Measurements from ENCODE around the gene SYTL1. TPM values are rescaled to one million over a fixed set of nuclear protein-coding genes. Genes with fewer than 3 reads are reported as not detected.
A peak's percentile ranks its signal among the peaks of the same experiment; 100 is the strongest.

SYTL1 gene
- total RNA-seq, 1 experiment from 2014 or later: 1.4 TPM

GRCh38 chr1:27318136-27318535, 23.7 kb upstream of the SYTL1 start:
- no peak for DNase-seq (ENCODE audit: low read depth)

GRCh38 chr1:27318596-27318995, 23.2 kb upstream of the SYTL1 start:
- DNase-seq (ENCODE audit: low read depth): no peak

- peak; percentile 96 for DNase-seq (ENCODE audit: low read depth)
Measured at GRCh38 chr1:27321813-27322568, 19.8 kb upstream of the SYTL1 start, which contains the start of gene TMEM222. TMEM222 (plus strand) TSS chr1:27322163; CDS start chr1:27322198, 35 bp downstream.

- no peak for DNase-seq (ENCODE audit: low read depth)
Measured at GRCh38 chr1:27322569-27323240, 19.1 kb upstream of the SYTL1 start.

- DNase-seq (ENCODE audit: low read depth): no peak
Measured at GRCh38 chr1:27325286-27325685, 16.5 kb upstream of the SYTL1 start.

GRCh38 chr1:27327964-27328363, 13.9 kb upstream of the SYTL1 start:
- DNase-seq (ENCODE audit: low read depth): no peak

- no peak for DNase-seq (ENCODE audit: low read depth)
Measured at GRCh38 chr1:27330786-27331185, 11.0 kb upstream of the SYTL1 start.

GRCh38 chr1:27331426-27331825, 10.4 kb upstream of the SYTL1 start:
- DNase-seq (ENCODE audit: low read depth): no peak

- no peak for DNase-seq (ENCODE audit: low read depth)
Measured at GRCh38 chr1:27331922-27332321, 9.9 kb upstream of the SYTL1 start.

- no peak for DNase-seq (ENCODE audit: low read depth)
Measured at GRCh38 chr1:27332536-27333281, 9.1 kb upstream of the SYTL1 start.

- DNase-seq (ENCODE audit: low read depth): no peak
Measured at GRCh38 chr1:27333717-27334279, 8.0 kb upstream of the SYTL1 start.

- no peak for DNase-seq (ENCODE audit: low read depth)
Measured at GRCh38 chr1:27335506-27336422, 6.1 kb upstream of the SYTL1 start.

GRCh38 chr1:27336756-27337155, 5.1 kb upstream of the SYTL1 start:
- DNase-seq (ENCODE audit: low read depth): no peak

- no peak for DNase-seq (ENCODE audit: low read depth)
Measured at GRCh38 chr1:27338751-27339150, 3.1 kb upstream of the SYTL1 start.

GRCh38 chr1:27339213-27339612, 2.6 kb upstream of the SYTL1 start:
- DNase-seq (ENCODE audit: low read depth): no peak

- no peak for DNase-seq (ENCODE audit: low read depth)
Measured at GRCh38 chr1:27342391-27342777, 562 bp downstream of the SYTL1 start.

- no peak for DNase-seq (ENCODE audit: low read depth)
Measured at GRCh38 chr1:27342778-27343638, 1.2 kb downstream of the SYTL1 start.

- no peak for DNase-seq (ENCODE audit: low read depth)
Measured at GRCh38 chr1:27343639-27344025, 1.8 kb downstream of the SYTL1 start.

- DNase-seq (ENCODE audit: low read depth): no peak
Measured at GRCh38 chr1:27345272-27345671, 3.5 kb downstream of the SYTL1 start.

GRCh38 chr1:27346357-27346756, 4.5 kb downstream of the SYTL1 start:
- DNase-seq (ENCODE audit: low read depth): no peak

Measured in M059J (cell line).